AG04449 (cell line): Measurements from ENCODE around the gene PTF1A.
"Not testable (repeated sequence)": the region's sequence is repeated elsewhere in the genome, so short reads cannot be mapped to it uniquely, and the experiment has no call there.

Source experiments
- CTCF ChIA-PET: fragments of 350-600 bp; formaldehyde crosslinking; extraction: SDS; loops from one replicate; lab custom pipeline; 2021; ENCODE audit warnings: antibody characterized with exemption; lab: Yijun Ruan, JAX
- POLR2A ChIA-PET: fragments of 400-600, 350-600 bp; formaldehyde crosslinking; extraction: SDS; loops from one replicate; lab custom pipeline; 2020; ENCODE audit warnings: antibody characterized with exemption, inconsistent platforms; lab: Yijun Ruan, JAX
- DNase-seq: peaks from one replicate; pipeline ENCODE4 v3.0.0-alpha.2; 2010; ENCODE audit warnings: low read depth, low spot score
- H3K4me3 ChIP-seq: 2 replicates; pipeline ENCODE4 v1.5.1; 2011; ENCODE audit warnings: low read depth, mild to moderate bottlenecking, control low read depth, low read length
- CTCF ChIP-seq: IDR thresholded peaks from one replicate; pipeline ENCODE4 v1.5.1; 2011; ENCODE audit warnings: mild to moderate bottlenecking, moderate library complexity, low read length, control low read depth, inconsistent platforms; ENCODE audit not compliant: insufficient read depth; ENCODE audit errors: missing control alignments

PTF1A gene

DNA sequence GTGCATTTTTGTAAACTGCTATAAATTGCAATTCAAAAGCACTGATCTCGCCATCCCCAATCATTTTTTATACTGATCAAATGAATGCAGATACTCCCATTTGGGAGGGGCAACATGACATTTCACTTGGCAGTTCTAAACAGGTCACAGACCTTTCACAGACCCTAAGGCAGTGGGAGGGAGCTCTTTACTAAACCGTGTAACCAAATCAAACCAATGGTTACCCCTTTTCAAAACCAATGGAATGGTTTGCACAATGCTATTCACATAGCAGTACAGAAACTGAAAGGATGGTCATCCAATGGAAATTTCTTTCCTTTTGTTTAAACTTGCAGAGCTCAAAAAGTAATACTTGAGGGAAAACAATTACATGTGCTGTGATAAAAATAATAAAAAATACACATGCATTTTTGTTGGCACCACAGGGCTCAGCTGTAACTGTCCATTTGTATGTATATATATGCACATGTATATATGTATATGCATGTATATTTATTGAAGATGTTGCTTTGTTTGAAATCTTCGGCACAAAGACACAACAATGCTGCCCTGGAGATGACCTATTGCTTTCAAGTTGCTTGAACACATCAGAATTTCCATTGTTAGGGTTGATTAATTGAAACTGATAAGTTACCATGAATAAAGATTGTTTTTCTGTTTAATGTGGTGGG lies 14.0 kb downstream of the PTF1A start:
- CTCF ChIA-PET, result interaction anchor here (1.2 kb wide), 1 partner anchor 48 kb away, joined by 3 read pairs; no protein-coding TSS in a partner anchor
- no peak overlapping the region for H3K4me3 ChIP-seq
- no peak for DNase-seq
- TF ChIP-seq CTCF, result no peak
- POLR2A ChIA-PET, result no interaction called here

GRCh38 chr10:23217471-23217870 lies 25.4 kb downstream of the PTF1A start:
- POLR2A ChIA-PET, result no interaction called here
- TF ChIP-seq CTCF, result no peak
- CTCF ChIA-PET, result interaction anchor here (1.5 kb wide), 1 partner anchor 59 kb away, joined by 3 read pairs; no protein-coding TSS in a partner anchor
- no peak for DNase-seq
- no peak overlapping the region for H3K4me3 ChIP-seq

GRCh38 chr10:23230582-23230981 lies 38.5 kb downstream of the PTF1A start:
- no peak for TF ChIP-seq CTCF
- no peak overlapping the region for H3K4me3 ChIP-seq
- ChIA-PET POLR2A (no interaction called here), CTCF (no interaction called here)
- DNase-seq, result no peak

GRCh38 chr10:23238015-23238414 lies 45.9 kb downstream of the PTF1A start:
- DNase-seq, result no peak
- POLR2A ChIA-PET, result no interaction called here

DNA sequence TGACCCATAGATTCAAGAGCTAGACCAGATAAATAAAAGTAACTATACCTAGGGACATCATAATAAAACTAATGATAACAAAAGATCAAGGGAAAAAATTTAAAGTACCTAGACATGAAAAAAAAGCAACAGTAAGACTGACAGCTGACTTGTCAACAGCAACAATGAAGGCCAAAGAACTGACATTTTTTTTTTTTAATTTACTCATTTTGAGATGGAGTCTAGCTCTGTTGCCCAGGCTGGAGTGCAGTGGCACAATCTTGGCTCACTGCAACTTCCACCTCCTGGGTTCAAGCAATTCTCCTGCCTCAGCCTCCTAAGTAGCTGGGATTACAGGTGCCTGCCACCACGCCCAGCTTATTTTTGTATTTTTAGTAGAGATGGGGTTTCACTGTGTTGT lies 49.7 kb downstream of the PTF1A start:
- CTCF ChIA-PET, result interaction anchor here (1.2 kb wide), 1 partner anchor 83 kb away, joined by 3 read pairs; no protein-coding TSS in a partner anchor

More at GRCh38 chr10:23238015-23238414, 45.9 kb downstream of the PTF1A start:
- CTCF ChIA-PET, result no interaction called here
- H3K4me3 ChIP-seq, result no peak overlapping the region
- no peak for TF ChIP-seq CTCF

More for the DNA sequence above, 49.7 kb downstream of the PTF1A start:
- DNase-seq, H3K4me3 ChIP-seq, POLR2A ChIA-PET: not testable (repeated sequence)
